ENCODE measurements around the gene PSTPIP2.

The PSTPIP2 gene

GRCh38 chr18:46070232-46070631 is 1.8 kb downstream of the PSTPIP2 start:
- TF ChIP-seq, protein P1, sequence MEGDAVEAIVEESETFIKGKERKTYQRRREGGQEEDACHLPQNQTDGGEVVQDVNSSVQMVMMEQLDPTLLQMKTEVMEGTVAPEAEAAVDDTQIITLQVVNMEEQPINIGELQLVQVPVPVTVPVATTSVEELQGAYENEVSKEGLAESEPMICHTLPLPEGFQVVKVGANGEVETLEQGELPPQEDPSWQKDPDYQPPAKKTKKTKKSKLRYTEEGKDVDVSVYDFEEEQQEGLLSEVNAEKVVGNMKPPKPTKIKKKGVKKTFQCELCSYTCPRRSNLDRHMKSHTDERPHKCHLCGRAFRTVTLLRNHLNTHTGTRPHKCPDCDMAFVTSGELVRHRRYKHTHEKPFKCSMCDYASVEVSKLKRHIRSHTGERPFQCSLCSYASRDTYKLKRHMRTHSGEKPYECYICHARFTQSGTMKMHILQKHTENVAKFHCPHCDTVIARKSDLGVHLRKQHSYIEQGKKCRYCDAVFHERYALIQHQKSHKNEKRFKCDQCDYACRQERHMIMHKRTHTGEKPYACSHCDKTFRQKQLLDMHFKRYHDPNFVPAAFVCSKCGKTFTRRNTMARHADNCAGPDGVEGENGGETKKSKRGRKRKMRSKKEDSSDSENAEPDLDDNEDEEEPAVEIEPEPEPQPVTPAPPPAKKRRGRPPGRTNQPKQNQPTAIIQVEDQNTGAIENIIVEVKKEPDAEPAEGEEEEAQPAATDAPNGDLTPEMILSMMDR (conservative IDR thresholded peaks at IDR 0.05; ENCODE audit: low read length), result no peak
- H3K4me3 ChIP-seq (ENCODE audit: low read length), result no peak overlapping the region
- no peak for DNase-seq (ENCODE audit: low read depth)

GRCh38 chr18:46069524-46069923 is 2.5 kb downstream of the PSTPIP2 start:
- no peak for DNase-seq (ENCODE audit: low read depth)

DNA sequence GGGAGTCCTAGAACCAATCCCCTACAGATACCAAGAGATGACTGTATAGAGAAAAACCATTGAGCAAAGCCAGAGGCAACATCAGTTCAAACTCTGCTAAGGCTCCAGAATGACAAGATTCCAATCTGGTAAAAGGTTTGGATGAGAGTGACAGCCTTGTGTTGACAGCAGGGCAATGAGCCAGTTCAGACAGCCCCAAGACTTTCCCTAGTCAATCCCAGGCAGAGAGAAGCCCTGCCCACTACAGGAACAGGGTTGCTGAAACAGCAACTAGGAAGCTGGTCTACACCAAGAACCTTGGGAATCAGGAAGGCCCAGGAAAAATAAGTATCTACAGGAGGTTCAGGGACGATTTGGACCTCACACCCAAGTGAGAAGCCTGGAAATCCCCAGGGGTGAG is 3.3 kb downstream of the PSTPIP2 start:
- TF ChIP-seq, protein P1 (conservative IDR thresholded peaks at IDR 0.05; ENCODE audit: low read length), result no peak
- no peak for DNase-seq (ENCODE audit: low read depth)
- H3K4me3 ChIP-seq (ENCODE audit: low read length), result no peak overlapping the region

More at GRCh38 chr18:46069524-46069923, 2.5 kb downstream of the PSTPIP2 start:
- TF ChIP-seq, protein P1 (conservative IDR thresholded peaks at IDR 0.05; ENCODE audit: low read length), result no peak
- no peak overlapping the region for H3K4me3 ChIP-seq (ENCODE audit: low read length)

DNA sequence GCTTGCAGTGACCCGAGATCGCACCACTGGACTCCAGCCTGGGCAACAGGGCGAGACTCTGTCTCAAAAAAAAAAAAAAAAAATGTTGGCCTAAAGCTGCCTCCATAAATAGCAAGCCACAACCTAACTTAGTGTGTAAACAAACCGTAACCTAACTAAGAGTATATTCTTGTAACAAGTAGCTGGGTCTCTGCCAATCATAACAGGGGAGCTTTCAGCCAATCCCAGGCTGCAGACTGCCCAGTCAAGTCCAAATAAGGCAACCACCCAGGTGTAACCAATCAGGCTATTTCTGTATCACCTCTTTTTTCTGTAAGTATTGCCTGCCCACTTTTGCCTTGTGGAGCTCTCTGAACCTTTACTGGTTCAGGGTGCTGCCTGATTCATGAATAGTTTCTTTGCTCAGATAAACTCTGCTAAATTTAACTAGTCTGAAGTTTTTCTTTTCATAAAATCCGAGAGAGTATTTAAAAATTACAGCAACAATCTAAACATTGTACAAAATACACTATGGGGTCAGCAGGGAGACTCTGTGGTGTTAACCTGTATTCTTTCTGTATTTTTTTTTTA is 4.5 kb downstream of the PSTPIP2 start:
- no peak for DNase-seq (ENCODE audit: low read depth)
- H3K4me3 ChIP-seq (ENCODE audit: low read length), result no peak overlapping the region
- TF ChIP-seq, protein P1 (conservative IDR thresholded peaks at IDR 0.05; ENCODE audit: low read length), result no peak

GRCh38 chr18:46062781-46063180 is 9.3 kb downstream of the PSTPIP2 start:
- TF ChIP-seq, protein P1 (conservative IDR thresholded peaks at IDR 0.05; ENCODE audit: low read length), result no peak
- DNase-seq (ENCODE audit: low read depth), result no peak
- H3K4me3 ChIP-seq (ENCODE audit: low read length), result no peak overlapping the region

DNA sequence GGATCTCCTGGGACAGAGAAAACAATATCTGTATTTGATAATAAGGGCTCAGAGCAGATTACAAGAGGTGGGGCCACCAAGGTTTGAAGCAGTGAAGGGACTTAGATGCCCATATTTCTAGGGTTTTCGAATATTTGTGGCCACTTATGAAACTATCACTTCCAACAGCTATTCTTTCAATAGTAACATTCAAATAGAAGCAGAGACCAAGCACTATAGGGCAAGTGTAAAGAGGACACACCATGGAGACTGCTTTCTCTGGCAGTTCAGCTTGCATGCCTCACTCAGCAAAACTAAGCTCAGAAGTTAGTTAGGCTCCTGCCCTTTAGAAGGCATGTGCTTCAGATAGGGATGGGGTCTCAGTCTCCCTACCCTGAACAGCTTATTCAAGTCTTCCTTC is 10.3 kb downstream of the PSTPIP2 start:
- TF ChIP-seq, protein P1 (conservative IDR thresholded peaks at IDR 0.05; ENCODE audit: low read length), result no peak
- H3K4me3 ChIP-seq (ENCODE audit: low read length), result no peak overlapping the region
- no peak for DNase-seq (ENCODE audit: low read depth)

GRCh38 chr18:46061387-46061786 is 10.7 kb downstream of the PSTPIP2 start:
- no peak overlapping the region for H3K4me3 ChIP-seq (ENCODE audit: low read length)
- DNase-seq (ENCODE audit: low read depth), result no peak
- TF ChIP-seq, protein P1 (conservative IDR thresholded peaks at IDR 0.05; ENCODE audit: low read length), result no peak

Data from AG10803 (cell line).